Endothelial cell of umbilical vein (primary cell): ENCODE measurements around the gene TMEM41B. TPM values are rescaled to one million over a fixed set of nuclear protein-coding genes. Genes with fewer than 3 reads are reported as not detected.

ENCODE experiments used
- BruUV-seq: library from RNA; stranded (reverse); fragments of 400-500 nt; replicated peaks from 2 replicates; lab custom pipeline; 2021; lab: Mats Ljungman, UMichigan
- CTCF ChIA-PET: fragments of 300-600, 350-600 bp; sonication (Branson Sonifier 250); formaldehyde crosslinking; loops from one replicate; lab custom pipeline; 2021; ENCODE audit warnings: antibody characterized with exemption, inconsistent platforms; lab: Charles Lee
- POLR2A ChIA-PET: fragments of 300-600, 350-600 bp; sonication (Branson Sonifier 250); formaldehyde crosslinking; loops from one replicate; lab custom pipeline; 2021; ENCODE audit warnings: antibody characterized with exemption, inconsistent platforms; lab: Charles Lee
- DNase-seq: peaks from one replicate; pipeline ENCODE4 v3.0.0-alpha.2; 2011; ENCODE audit warnings: low read depth, low spot score
- FAIRE-seq: peaks from 2 replicates; lab custom pipeline; 2011; peaks lifted over from hg19 to GRCh38; lab: Jason Lieb, UNC
- H2AFZ ChIP-seq: 2 replicates; pipeline ENCODE4 v1.6.0; 2012; ENCODE audit warnings: low read depth, low read length, control low read depth, inconsistent platforms
- H3K27ac ChIP-seq: 2 replicates; pipeline ENCODE4 v1.5.1; 2011; ENCODE audit warnings: low read depth, mild to moderate bottlenecking, control low read depth, low read length, moderate library complexity; ENCODE audit not compliant: insufficient read depth
- H3K27me3 ChIP-seq, 2 experiments: 2 replicates each; pipeline versions ENCODE4 v1.6.0 to v1.6.1; 2011; ENCODE audit warnings: low read length in 2 of 2, mixed read lengths in 1 of 2; ENCODE audit not compliant: control insufficient read depth in 2 of 2, insufficient read depth in 2 of 2
- H3K36me3 ChIP-seq, 2 experiments: 2 replicates in 1 of 2; 3 replicates in 1 of 2; pipeline ENCODE4 v1.5.1; 2011; ENCODE audit warnings: low read length in 2 of 2, mild to moderate bottlenecking in 1 of 2, moderate library complexity in 1 of 2; ENCODE audit not compliant: control insufficient read depth in 2 of 2, insufficient read depth in 2 of 2; ENCODE audit errors: extremely low read depth in 1 of 2
- H3K4me1 ChIP-seq: 3 replicates; pipeline ENCODE4 v1.5.1; 2011; ENCODE audit warnings: mild to moderate bottlenecking, low read length; ENCODE audit not compliant: control insufficient read depth, insufficient read depth; ENCODE audit errors: extremely low read depth
- H3K4me2 ChIP-seq: 2 replicates; pipeline ENCODE4 v1.6.1; 2011; ENCODE audit warnings: low read length, control low read depth, mixed read lengths; ENCODE audit not compliant: insufficient read depth
- H3K4me3 ChIP-seq, 3 experiments: fragments of 200-600 bp in 1 of 3; sonication (generic), shearing (Covaris generic) in 1 of 3; replicated peaks in 1 of 3; 2 replicates each; pipeline ENCODE4 v1.5.1; 2011 to 2016; ENCODE audit warnings: control low read depth in 3 of 3, low read length in 3 of 3, mild to moderate bottlenecking in 2 of 3, inconsistent platforms in 1 of 3, low read depth in 1 of 3, moderate library complexity in 1 of 3; ENCODE audit not compliant: insufficient read depth in 1 of 3
- H3K79me2 ChIP-seq: 2 replicates; pipeline ENCODE4 v1.6.0; 2012; ENCODE audit warnings: low read length, inconsistent platforms; ENCODE audit not compliant: control insufficient read depth, insufficient read depth
- H3K9ac ChIP-seq: replicated peaks from 2 replicates; pipeline ENCODE3; 2011; ENCODE audit warnings: low read length, control low read depth; ENCODE audit not compliant: insufficient read depth; ENCODE audit errors: extremely low read depth
- H3K9me1 ChIP-seq: replicated peaks from 3 replicates; pipeline ENCODE4 v1.6.0; 2011; ENCODE audit warnings: mild to moderate bottlenecking, low read length; ENCODE audit not compliant: control insufficient read depth, insufficient read depth; ENCODE audit errors: extremely low read depth
- H3K9me3 ChIP-seq: replicated peaks from 2 replicates; pipeline ENCODE4 v1.5.1; 2012; ENCODE audit warnings: low read length, inconsistent platforms; ENCODE audit not compliant: control insufficient read depth, insufficient read depth
- H4K20me1 ChIP-seq: replicated peaks from 2 replicates; pipeline ENCODE3; 2011; ENCODE audit warnings: mild to moderate bottlenecking, low read length; ENCODE audit not compliant: control insufficient read depth, insufficient read depth; ENCODE audit errors: extremely low read depth
- CTCF ChIP-seq, 2 donors: IDR thresholded peaks; 1 replicate in 1 of 2; 2 replicates in 1 of 2; pipeline ENCODE4 v1.5.1; 2011; ENCODE audit warnings: low read length in 2 of 2, mild to moderate bottlenecking in 2 of 2, moderate library complexity in 2 of 2, control low read depth in 1 of 2, inconsistent platforms in 1 of 2, low read depth in 1 of 2; ENCODE audit not compliant: insufficient read depth in 1 of 2; ENCODE audit errors: extremely low read depth in 1 of 2
- EZH2 ChIP-seq: IDR thresholded peaks from 2 replicates; pipeline ENCODE4 v1.6.1; 2012; ENCODE audit warnings: borderline replicate concordance, low read depth, mild to moderate bottlenecking, moderate library complexity, low read length, inconsistent platforms; ENCODE audit not compliant: severe bottlenecking
- FOS ChIP-seq: IDR thresholded peaks from 2 replicates; pipeline ENCODE4 v1.6.1; 2011; ENCODE audit warnings: mild to moderate bottlenecking, low read length, moderate library complexity, borderline replicate concordance; ENCODE audit not compliant: insufficient read depth
- GATA2 ChIP-seq: IDR thresholded peaks from 2 replicates; pipeline ENCODE4 v1.7.0; 2011; ENCODE audit warnings: low read depth, mild to moderate bottlenecking, moderate library complexity, mixed read lengths, low read length; ENCODE audit not compliant: insufficient read length, insufficient read depth
- JUN ChIP-seq: IDR thresholded peaks from 2 replicates; pipeline ENCODE4 v1.6.1; 2011; ENCODE audit warnings: borderline replicate concordance, low read depth; ENCODE audit not compliant: insufficient read length, insufficient read depth
- MAX ChIP-seq: IDR thresholded peaks from 2 replicates; pipeline ENCODE4 v1.6.1; 2011; ENCODE audit not compliant: insufficient read depth, insufficient read length
- MYC ChIP-seq: IDR thresholded peaks from one replicate; pipeline ENCODE4 v1.6.1; 2011; ENCODE audit warnings: mild to moderate bottlenecking, low read depth, low read length
- POLR2A ChIP-seq: IDR thresholded peaks from 2 replicates; pipeline ENCODE4 v1.6.1; 2012; ENCODE audit warnings: low read depth, mild to moderate bottlenecking, control low read depth, low read length
- POLR2AphosphoS5 ChIP-seq: IDR thresholded peaks from 2 replicates; pipeline ENCODE4 v1.6.1; 2012; ENCODE audit warnings: low read depth, mild to moderate bottlenecking, control low read depth, low read length, moderate library complexity; ENCODE audit not compliant: insufficient read depth
- dilution Hi-C: fragments of 300-500 bp; cut with MboI; formaldehyde crosslinking; loops from one replicate; pipeline ENCODE4 v1.15.0; 2019; ENCODE audit warnings: low sequenced_read_pairs; ENCODE audit not compliant: extremely low pct_ligation_motif_present
- intact Hi-C: fragments of 100-400 bp; cut with micrococcal nuclease; formaldehyde crosslinking; loops from one replicate; pipeline ENCODE4 v1.10.0; 2022
- polyA plus RNA-seq, 4 experiments: library from polyadenylated mRNA; depleted of rRNA in 3 of 4; stranded (reverse) in 3 of 4; unstranded in 1 of 4; fragments of >200 nt; gene quantifications; 2 replicates each; pipeline versions ENCODE4 v1.2.1 to v1.2.3, GENCODE V29; 2011 to 2012; ENCODE audit warnings: missing spikeins in 1 of 4
- total RNA-seq: library from RNA; stranded (reverse); gene quantifications from 2 replicates; pipeline ENCODE4 v1.2.3, GENCODE V29; 2021

The TMEM41B gene
- total and polyA plus RNA-seq, 2 donors (not counting 3 experiments of a cell fraction or from before 2014, with no cell fraction given): 16.6 to 39.0 TPM

- peak overlapping the region in 2 of 3 experiments; percentile 31 to 93 for H3K4me3 ChIP-seq
- H3K4me1 ChIP-seq: peaks cover 15% of the 10 kb centered on the region
- DNase-seq: no peak
- peak overlapping the region; percentile 60 for H3K4me2 ChIP-seq
- no peaks in the 10 kb centered on the region for H3K36me3 ChIP-seq
- no peaks in the 10 kb centered on the region for H3K9me3 ChIP-seq
- TF ChIP-seq POLR2A (no peak), JUN (no peak), MYC (no peak), FOS (no peak), POLR2AphosphoS5 (no peak), EZH2 (no peak), GATA2 (no peak), CTCF (IDR thresholded peaks at IDR 0.05; ENCODE audit: extremely low read depth in 1 of 2, insufficient read depth in 1 of 2, low read depth in 1 of 2, low read length in 2 of 2) (no peak), MAX (no peak)
- no peak for FAIRE-seq
- dilution Hi-C loops: no loop called here
- H3K79me2 ChIP-seq: peaks cover 40% of the 10 kb centered on the region
- intact Hi-C loops: no loop called here
- peak overlapping the region; percentile 66 for H3K9ac ChIP-seq
- no peaks in the 10 kb centered on the region for H4K20me1 ChIP-seq
- H3K9me1 ChIP-seq: no peaks in the 10 kb centered on the region
- peak overlapping the region; percentile 63 for H2AFZ ChIP-seq
- TSS peak; percentile 99 for BruUV-seq
- H3K27me3 ChIP-seq: no peaks in the 10 kb centered on the region
- CTCF ChIA-PET: interaction anchor here (1.2 to 1.5 kb wide), 4 partner anchors 13 to 97 kb away, joined by 3 to 6 read pairs (median 3); partner anchors contain the start of gene IPO7
- POLR2A ChIA-PET: interaction anchor here (0.7 to 1.1 kb wide), 2 partner anchors 70 to 123 kb away, joined by 3 to 5 read pairs; no protein-coding TSS in a partner anchor
- peak overlapping the region; percentile 87 for H3K27ac ChIP-seq
Measured at GRCh38 chr11:9315078-9315688, 790 bp upstream of the TMEM41B start.
